SK-N-SH treated with all-trans-retinoic acid at 6 μM for 48 hours (cell line): ENCODE data around the gene NGDN.

ENCODE experiments used
- CREB5 ChIP-seq: fragments of 250-450 bp; sonication (Bioruptor Pico); IDR thresholded peaks from 2 replicates; pipeline ENCODE4 v1.5.1; 2020; ENCODE audit warnings: low read depth, mild to moderate bottlenecking, moderate library complexity
- CSRNP3 ChIP-seq: fragments of 250-450 bp; sonication (Bioruptor Pico); IDR thresholded peaks from 2 replicates; pipeline ENCODE4 v1.5.1; 2021; ENCODE audit warnings: mild to moderate bottlenecking, moderate library complexity
- PATZ1 ChIP-seq: fragments of 250-450 bp; sonication (Bioruptor Pico); IDR thresholded peaks from 2 replicates; pipeline ENCODE4 v1.8.0; 2020; ENCODE audit warnings: mild to moderate bottlenecking, moderate library complexity, borderline replicate concordance
- PPARA ChIP-seq: fragments of 250-450 bp; sonication (Bioruptor Pico); IDR thresholded peaks from 2 replicates; pipeline ENCODE4 v1.5.0; 2020; ENCODE audit warnings: mild to moderate bottlenecking, borderline replicate concordance

- no peak for TF ChIP-seq CREB5
- no peak for TF ChIP-seq PATZ1 (CRISPR knock-in tag)
- no peak for TF ChIP-seq PPARA (CRISPR knock-in tag)
- TF ChIP-seq CSRNP3 (CRISPR knock-in tag) = no peak
Observed at GRCh38 chr14:23454445-23454856, 15.1 kb upstream of the NGDN start.
